HG02678 (cell line): ENCODE results near the gene LIPC.

Experiments used
- ATAC-seq: cut with Tn5 transposase; IDR thresholded peaks from one replicate; pipeline ENCODE4 v1.9.1; 2021; ENCODE audit warnings: mild to moderate bottlenecking, moderate library complexity; ENCODE audit not compliant: unreplicated experiment

LIPC gene

DNA sequence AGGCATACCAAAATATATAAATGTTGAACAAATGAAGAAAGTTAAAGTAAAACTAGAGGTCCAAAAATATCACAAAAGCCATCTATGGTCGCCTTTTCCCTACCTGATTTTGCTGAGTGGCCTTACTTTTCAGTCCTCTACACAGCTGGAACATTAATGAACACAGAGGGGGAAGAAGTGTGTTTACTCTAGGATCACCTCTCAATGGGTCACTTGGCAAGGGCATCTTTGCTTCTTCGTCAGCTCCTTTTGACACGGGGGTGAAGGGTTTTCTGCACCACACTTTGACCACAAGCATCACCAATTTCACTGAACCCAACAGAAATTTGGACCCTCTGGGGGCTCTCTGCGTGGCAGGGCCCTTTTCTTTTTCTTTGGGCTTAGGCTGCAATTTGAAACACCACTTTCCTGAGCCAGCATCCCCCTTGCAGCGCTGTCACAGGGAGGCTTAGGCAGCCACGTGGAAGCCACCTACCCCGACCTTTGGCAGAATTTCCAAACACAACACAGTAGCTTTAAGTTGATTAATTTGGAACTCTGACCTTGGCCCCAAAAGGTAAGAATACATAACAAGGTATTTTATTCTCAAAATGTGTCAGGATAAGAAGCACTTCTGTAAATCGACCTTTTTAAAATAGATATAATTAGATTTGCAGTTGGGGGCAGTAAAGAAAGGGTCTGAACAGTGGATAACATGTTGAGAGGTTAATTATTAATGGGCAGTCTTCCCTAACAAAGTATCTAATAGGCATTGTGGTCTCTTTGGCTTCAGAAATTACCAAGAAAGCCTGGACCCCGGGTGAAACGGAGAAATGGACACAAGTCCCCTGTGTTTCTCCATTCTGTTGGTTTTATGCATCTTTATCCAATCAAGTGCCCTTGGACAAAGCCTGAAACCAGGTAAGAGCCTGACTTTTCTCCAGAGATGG lies at the start of gene LIPC:
LIPC (plus strand) TSS at position 771 of the 929 bp plus-strand sequence; CDS start at position 813, 42 bp downstream.
- ATAC-seq, result no peak

- no peak for ATAC-seq
Measured at GRCh38 chr15:58383876-58384275, 47.9 kb upstream of the LIPC start.

- ATAC-seq, result no peak
Measured at GRCh38 chr15:58384667-58385066, 47.1 kb upstream of the LIPC start.

GRCh38 chr15:58386081-58386480 lies 45.7 kb upstream of the LIPC start:
- no peak for ATAC-seq

DNA sequence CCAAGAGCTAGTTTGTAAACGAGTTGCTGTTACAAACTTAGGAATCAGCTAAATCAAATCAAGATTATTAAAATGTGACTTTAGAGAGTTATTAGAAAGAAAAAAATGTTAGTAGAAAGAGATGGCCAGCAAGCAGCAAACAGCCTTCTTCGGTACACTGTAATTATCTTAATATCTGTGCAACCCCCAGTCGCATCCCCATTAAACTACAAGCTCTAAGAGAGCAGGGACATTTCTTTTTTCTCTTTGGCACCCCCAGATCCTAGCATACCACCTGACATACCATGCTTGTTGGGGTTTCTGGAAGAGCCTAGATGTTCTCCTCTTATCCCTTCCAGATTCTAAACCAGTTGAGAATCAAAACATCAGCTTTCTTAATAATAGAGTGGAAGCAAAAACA lies 45.1 kb upstream of the LIPC start:
- no peak for ATAC-seq

- no peak for ATAC-seq
Measured at GRCh38 chr15:58387130-58387529, 44.7 kb upstream of the LIPC start.

DNA sequence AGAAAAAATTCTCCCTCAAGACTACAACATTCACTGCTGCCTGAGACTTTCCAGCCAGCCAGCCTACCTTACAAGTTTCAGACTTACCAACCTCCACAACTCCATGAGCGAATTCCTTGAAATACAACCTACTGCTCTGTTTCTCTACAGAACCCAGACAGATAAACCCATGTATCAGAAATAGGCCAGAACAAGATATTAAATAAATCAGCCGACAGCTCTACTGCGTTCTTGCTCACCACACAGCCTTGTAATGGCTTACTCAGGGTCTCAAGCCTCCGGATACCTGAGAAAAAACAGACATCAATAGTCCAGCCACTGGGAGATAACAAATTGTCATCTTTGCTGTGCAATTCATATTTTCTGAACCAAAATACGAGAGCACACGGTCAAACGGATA lies 43.6 kb upstream of the LIPC start:
- ATAC-seq, result no peak

- no peak for ATAC-seq
Measured at GRCh38 chr15:58390118-58390517, 41.7 kb upstream of the LIPC start.

DNA sequence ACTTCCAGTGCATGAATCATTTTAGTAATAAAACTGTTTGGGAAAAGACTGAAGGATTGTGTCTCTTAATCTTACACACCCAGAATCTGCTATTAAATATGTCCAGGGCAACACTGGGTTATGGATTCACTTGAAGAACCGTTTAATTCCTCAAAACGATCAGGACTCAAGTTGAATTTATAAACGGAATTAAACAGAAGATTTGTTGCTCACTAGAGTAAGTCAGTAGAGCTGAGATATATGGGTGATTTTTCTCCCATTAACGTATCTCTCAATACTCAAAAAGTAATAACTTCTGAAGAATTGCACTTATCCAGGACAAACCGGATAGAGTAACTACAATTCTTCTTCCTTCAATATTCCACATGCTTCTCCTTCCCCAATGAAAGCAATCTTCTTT lies 41.1 kb upstream of the LIPC start:
- no peak for ATAC-seq

DNA sequence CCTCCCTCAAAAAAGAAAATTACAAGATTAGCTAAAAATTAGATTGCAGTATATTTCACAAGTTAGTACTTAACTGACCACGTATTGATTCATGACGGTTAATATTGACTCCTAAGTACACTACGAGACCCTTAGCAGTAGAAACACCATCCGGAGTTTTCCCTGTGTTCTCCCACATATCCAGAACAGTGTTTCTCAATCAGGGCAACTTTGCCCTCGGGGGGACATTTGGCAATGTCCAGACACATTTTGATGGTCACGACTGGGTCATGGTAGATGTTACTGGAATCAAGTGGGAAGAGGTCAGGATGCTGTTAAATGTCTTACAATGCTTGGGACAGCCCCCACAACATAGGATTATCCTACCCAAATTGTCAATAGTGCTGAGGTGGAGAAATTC lies 40.7 kb upstream of the LIPC start:
- ATAC-seq, result no peak

DNA sequence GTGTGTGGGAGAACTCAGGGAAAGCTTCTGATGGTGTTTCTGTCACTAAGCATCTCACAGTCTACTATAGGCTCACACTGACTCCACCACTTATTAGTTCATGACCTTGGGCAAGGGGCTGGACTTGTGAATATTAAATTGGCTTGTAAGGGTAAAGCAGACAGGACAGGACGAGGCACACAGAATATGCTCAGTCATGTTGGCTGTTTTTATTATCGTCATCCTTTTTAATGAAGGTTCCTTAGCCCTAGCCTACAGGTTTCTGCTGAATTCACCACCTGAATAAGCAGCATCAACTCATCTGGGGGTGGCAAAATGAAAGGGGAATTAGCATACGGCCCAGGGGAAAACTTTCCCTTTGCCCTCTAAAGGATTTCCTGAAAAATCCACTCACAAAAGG lies 39.6 kb upstream of the LIPC start:
- no peak for ATAC-seq

- ATAC-seq, result no peak
Measured at GRCh38 chr15:58392611-58393161, 39.1 kb upstream of the LIPC start.

- ATAC-seq, result no peak
Measured at GRCh38 chr15:58393241-58393662, 38.5 kb upstream of the LIPC start.

GRCh38 chr15:58396181-58396580 lies 35.6 kb upstream of the LIPC start:
- ATAC-seq, result no peak

- no peak for ATAC-seq
Measured at GRCh38 chr15:58398071-58398470, 33.7 kb upstream of the LIPC start.

DNA sequence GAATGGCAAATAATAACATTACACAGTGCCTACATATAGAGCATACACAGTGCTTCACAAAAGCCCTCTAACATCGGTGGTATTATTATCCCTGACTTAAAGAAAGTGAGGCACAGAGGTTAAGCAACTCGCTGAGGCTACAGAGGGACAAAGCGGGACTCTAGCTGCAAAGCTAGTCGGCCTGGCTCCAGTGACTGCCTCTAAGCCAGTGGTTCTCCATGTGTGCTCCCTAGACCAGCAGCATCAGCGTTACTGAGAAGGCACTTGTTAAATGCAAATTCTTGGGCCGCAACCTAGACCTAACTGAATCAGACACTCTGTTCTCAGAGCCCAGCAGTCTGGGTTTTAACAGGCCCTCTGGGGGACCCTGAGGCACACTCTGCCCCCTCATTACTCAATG lies 33.1 kb upstream of the LIPC start:
- ATAC-seq, result no peak

- ATAC-seq, result no peak
Measured at GRCh38 chr15:58399739-58400138, 32.1 kb upstream of the LIPC start.

GRCh38 chr15:58401276-58401675 lies 30.5 kb upstream of the LIPC start:
- no peak for ATAC-seq

DNA sequence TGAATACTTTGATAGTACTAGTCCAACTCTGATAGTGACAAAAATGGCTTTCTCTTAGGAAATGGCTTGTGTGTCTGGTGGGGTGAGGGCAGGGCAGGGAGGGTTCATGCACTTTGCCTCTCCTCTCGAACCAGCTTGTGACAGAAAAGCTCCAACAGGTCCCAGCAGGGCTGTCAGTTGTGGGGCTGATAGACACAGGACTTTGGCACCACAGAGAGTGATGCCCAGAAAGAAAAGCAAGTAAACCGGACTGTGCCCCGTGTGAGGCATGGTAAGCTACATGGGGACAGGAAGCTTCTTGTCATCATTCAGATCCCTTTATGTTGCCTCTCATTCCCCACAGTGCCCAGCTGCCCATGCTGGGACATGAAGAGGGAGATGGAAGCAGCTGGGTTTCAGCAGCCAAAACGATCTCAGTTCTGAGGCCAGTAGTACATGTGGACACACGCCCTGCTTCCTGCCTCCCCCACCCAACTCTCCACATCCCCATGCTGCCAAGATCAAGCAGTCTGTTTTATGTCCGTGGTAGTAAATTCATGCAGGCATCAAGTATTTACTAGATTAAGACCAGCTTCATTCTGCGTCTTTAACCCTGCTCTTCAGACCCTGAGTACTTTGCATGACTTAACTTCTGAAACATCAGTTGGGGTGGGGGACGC lies 29.7 kb upstream of the LIPC start:
- no peak for ATAC-seq

- no peak for ATAC-seq
Measured at GRCh38 chr15:58403581-58403980, 28.2 kb upstream of the LIPC start.

- ATAC-seq, result no peak
Measured at GRCh38 chr15:58404020-58404419, 27.8 kb upstream of the LIPC start.

DNA sequence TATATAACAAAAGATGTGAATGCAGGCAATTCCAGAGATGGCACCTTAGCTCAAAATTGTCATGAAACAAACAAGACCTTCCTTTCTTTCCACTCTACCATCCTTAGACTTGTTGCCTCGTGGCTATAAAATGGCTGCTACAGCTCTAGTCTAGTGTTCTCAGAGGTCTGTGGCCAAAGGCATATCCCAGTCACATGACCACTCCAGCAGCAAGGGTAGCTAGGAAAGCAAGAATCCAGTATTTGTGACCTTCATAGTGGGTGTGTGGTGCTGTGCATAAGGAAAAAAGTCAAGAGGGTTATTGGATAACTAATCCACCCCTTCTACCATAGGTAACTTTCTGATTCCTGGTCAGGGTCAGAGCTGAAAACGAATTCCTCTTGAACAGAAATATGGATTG lies 27.1 kb upstream of the LIPC start:
- ATAC-seq, result no peak
